Type B pancreatic cell (in vitro differentiated cells): Measurements from ENCODE around the gene DNAJC17. TPM values are rescaled to one million over a fixed set of nuclear protein-coding genes. Genes with fewer than 3 reads are reported as not detected.

ENCODE experiments used
- DNase-seq: peaks from one replicate; pipeline ENCODE4 v3.0.0; 2021; ENCODE audit warnings: mixed read lengths; ENCODE audit not compliant: unreplicated experiment; ENCODE audit errors: extremely low spot score
- H3K27ac Mint-ChIP-seq: 2 replicates; pipeline ENCODE4 v1.8.0; 2021; ENCODE audit warnings: mild to moderate bottlenecking, mixed read lengths
- H3K27me3 Mint-ChIP-seq: 2 replicates; pipeline ENCODE4 v1.8.0; 2021; ENCODE audit warnings: mixed read lengths
- H3K36me3 Mint-ChIP-seq: 2 replicates; pipeline ENCODE4 v1.8.0; 2021; ENCODE audit warnings: mixed read lengths
- H3K4me1 Mint-ChIP-seq: one replicate; pipeline ENCODE4 v1.8.0; 2021; ENCODE audit warnings: mixed read lengths; ENCODE audit not compliant: unreplicated experiment
- H3K4me3 Mint-ChIP-seq: 2 replicates; pipeline ENCODE4 v1.8.0; 2021; ENCODE audit warnings: mild to moderate bottlenecking, mixed read lengths
- H3K9me3 Mint-ChIP-seq: 2 replicates; pipeline ENCODE4 v1.8.0; 2021; ENCODE audit warnings: mixed read lengths
- total RNA-seq: library from RNA; stranded (reverse); gene quantifications from 2 replicates; pipeline ENCODE4 v1.2.1, GENCODE V29; 2021; ENCODE audit warnings: low replicate concordance
- TF ChIP-seq, protein P1 (sequence below): fragments of 200-600 bp; sonication (generic); conservative IDR thresholded peaks from 2 replicates; pipeline ENCODE4 v1.5.0; 2021; ENCODE audit warnings: antibody characterized with exemption, mild to moderate bottlenecking

DNAJC17 gene
- total RNA-seq, 1 donor from 2014 or later = 38.3 TPM

GRCh38 chr15:40852529-40852928 lies 45.3 kb upstream of the DNAJC17 start:
- H3K9me3 Mint-ChIP-seq = no peaks in the 10 kb centered on the region
- H3K4me1 Mint-ChIP-seq = peaks cover 15% of the 10 kb centered on the region
- no peak for DNase-seq
- no peak overlapping the region for H3K27ac Mint-ChIP-seq
- TF ChIP-seq, protein P1, sequence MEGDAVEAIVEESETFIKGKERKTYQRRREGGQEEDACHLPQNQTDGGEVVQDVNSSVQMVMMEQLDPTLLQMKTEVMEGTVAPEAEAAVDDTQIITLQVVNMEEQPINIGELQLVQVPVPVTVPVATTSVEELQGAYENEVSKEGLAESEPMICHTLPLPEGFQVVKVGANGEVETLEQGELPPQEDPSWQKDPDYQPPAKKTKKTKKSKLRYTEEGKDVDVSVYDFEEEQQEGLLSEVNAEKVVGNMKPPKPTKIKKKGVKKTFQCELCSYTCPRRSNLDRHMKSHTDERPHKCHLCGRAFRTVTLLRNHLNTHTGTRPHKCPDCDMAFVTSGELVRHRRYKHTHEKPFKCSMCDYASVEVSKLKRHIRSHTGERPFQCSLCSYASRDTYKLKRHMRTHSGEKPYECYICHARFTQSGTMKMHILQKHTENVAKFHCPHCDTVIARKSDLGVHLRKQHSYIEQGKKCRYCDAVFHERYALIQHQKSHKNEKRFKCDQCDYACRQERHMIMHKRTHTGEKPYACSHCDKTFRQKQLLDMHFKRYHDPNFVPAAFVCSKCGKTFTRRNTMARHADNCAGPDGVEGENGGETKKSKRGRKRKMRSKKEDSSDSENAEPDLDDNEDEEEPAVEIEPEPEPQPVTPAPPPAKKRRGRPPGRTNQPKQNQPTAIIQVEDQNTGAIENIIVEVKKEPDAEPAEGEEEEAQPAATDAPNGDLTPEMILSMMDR = no peak
- no peak overlapping the region for H3K4me3 Mint-ChIP-seq
- H3K36me3 Mint-ChIP-seq = peaks cover 10% of the 10 kb centered on the region
- no peaks in the 10 kb centered on the region for H3K27me3 Mint-ChIP-seq

DNA sequence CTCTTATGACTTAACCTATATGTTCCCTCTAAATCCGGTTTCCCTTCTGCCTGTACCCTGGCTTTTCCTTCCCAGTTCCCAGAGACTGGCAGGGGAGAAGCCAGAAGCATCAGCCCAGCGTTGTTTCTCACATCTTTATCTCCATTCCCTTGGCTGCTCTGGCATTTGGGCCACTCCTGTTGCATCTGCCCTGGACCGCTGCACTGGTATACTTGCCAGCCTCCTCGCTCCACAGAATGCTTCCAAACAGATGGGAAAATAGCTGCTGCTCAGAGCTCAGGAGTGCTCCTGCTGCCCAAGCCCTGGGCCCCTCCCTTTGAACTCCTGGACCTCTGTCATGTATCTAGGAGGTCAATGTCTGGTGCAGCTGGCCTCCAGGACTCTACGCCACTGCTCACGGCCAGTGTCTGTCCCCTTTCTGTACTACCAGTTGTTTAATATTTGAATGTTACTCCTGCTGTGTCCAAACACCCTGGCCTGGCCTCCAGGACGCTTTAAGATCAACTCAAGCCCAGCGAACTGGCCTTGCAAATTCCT lies 43.4 kb upstream of the DNAJC17 start:
- Mint-ChIP-seq H3K9me3 (no peaks in the 10 kb centered on the region), H3K36me3 (peaks cover 6% of the 10 kb centered on the region), H3K4me3 (peak overlapping the region; percentile 60), H3K4me1 (peaks cover 12% of the 10 kb centered on the region), H3K27me3 (peaks cover 8% of the 10 kb centered on the region), H3K27ac (peak overlapping the region; percentile 86)
- DNase-seq = no peak
- TF ChIP-seq, protein P1 = no peak

- peak overlapping the region; percentile 98 for H3K27ac Mint-ChIP-seq
- no peak for DNase-seq
- TF ChIP-seq, protein P1 = no peak
- peaks cover 28% of the 10 kb centered on the region for H3K27me3 Mint-ChIP-seq
- H3K4me1 Mint-ChIP-seq = peaks cover 12% of the 10 kb centered on the region
- no peaks in the 10 kb centered on the region for H3K9me3 Mint-ChIP-seq
- H3K36me3 Mint-ChIP-seq = peaks cover 11% of the 10 kb centered on the region
- H3K4me3 Mint-ChIP-seq = peak overlapping the region; percentile 98
Measured at GRCh38 chr15:40847223-40847961, 40.1 kb upstream of the DNAJC17 start.

- TF ChIP-seq, protein P1 = no peak
- peaks cover 11% of the 10 kb centered on the region for H3K36me3 Mint-ChIP-seq
- no peak for DNase-seq
- peak overlapping the region; percentile 98 for H3K27ac Mint-ChIP-seq
- H3K9me3 Mint-ChIP-seq = no peaks in the 10 kb centered on the region
- H3K27me3 Mint-ChIP-seq = peaks cover 33% of the 10 kb centered on the region
- H3K4me1 Mint-ChIP-seq = peaks cover 12% of the 10 kb centered on the region
- H3K4me3 Mint-ChIP-seq = peak overlapping the region; percentile 98
Measured at GRCh38 chr15:40846841-40847222, 39.6 kb upstream of the DNAJC17 start.

DNA sequence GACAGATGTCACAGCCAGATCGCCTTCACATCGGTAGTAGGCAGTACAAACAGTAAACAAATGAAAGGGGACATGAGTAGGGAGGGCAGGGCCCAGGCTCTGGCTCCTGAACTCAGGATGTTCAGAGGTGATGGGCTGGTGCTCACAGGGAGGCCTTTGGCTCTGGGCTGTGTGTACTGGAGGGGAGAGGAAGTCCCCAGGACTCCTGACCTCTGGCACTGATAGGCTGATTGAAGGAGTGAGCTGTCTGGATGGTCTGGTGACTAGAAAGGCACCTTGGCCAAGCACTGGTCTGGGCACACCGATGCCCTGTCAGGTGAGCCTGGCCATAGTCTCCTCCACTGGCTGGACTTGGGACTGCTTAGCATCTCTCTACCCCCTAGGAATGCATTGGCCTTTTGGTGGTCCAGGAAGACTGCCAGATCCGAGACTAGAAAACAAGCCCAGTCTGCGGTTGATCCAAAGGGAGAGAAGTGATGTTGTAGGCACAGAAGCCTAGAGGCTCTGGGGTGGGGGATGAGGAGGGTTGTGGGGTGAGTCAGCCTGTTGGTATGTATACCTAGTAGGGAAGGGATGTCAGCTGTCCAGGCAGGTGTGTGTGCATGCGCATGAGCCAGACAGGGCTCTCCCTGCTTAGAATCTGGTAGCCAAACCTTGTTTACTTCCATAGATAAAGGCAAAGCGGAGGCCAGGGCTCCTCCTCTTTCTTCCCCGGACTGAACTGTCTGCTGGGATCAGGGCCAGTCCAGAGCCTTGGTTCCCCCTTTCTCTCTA lies 38.4 kb upstream of the DNAJC17 start:
- TF ChIP-seq, protein P1 = no peak
- peak overlapping the region; percentile 98 for H3K27ac Mint-ChIP-seq
- no peak for DNase-seq
- peaks cover 7% of the 10 kb centered on the region for H3K36me3 Mint-ChIP-seq
- H3K9me3 Mint-ChIP-seq = no peaks in the 10 kb centered on the region
- peaks cover 12% of the 10 kb centered on the region for H3K4me1 Mint-ChIP-seq
- H3K27me3 Mint-ChIP-seq = peaks cover 42% of the 10 kb centered on the region
- peak overlapping the region; percentile 98 for H3K4me3 Mint-ChIP-seq
